AG04450 (cell line): ENCODE results near the gene ROBO3. TPM values are rescaled to one million over a fixed set of nuclear protein-coding genes. Genes with fewer than 3 reads are reported as not detected.

Experiments used
- CTCF ChIA-PET: fragments of 300-600, 350-600 bp; formaldehyde crosslinking; extraction: SDS; loops from one replicate; lab custom pipeline; 2022; ENCODE audit warnings: antibody characterized with exemption, inconsistent platforms; lab: Charles Lee
- POLR2A ChIA-PET: fragments of 350-600 bp; formaldehyde crosslinking; extraction: SDS; loops from one replicate; lab custom pipeline; 2021; ENCODE audit warnings: antibody characterized with exemption, inconsistent platforms; lab: Yijun Ruan, JAX
- DNase-seq: peaks from one replicate; pipeline ENCODE4 v3.0.0-alpha.2; 2011; ENCODE audit warnings: low read depth, low spot score
- H3K27ac ChIP-seq: one replicate; pipeline ENCODE4 v1.5.1; 2012; ENCODE audit warnings: low read depth, low read length, control low read depth
- H3K27me3 ChIP-seq: one replicate; pipeline ENCODE4 v1.6.0; 2012; ENCODE audit warnings: low read length; ENCODE audit not compliant: control insufficient read depth, insufficient read depth
- H3K4me3 ChIP-seq: 2 replicates; pipeline ENCODE4 v1.5.1; 2011; ENCODE audit warnings: mild to moderate bottlenecking, low read depth, low read length, control low read depth
- H3K9me3 ChIP-seq: 2 replicates; pipeline ENCODE4 v1.5.1; 2012; ENCODE audit warnings: low read length; ENCODE audit not compliant: control insufficient read depth, insufficient read depth
- polyA plus RNA-seq: library from polyadenylated mRNA; depleted of rRNA; stranded (reverse); fragments of >200 nt; gene quantifications from 2 replicates; pipeline ENCODE4 v1.2.3, GENCODE V29; 2011
- TF ChIP-seq, protein P1 (sequence below): IDR thresholded peaks from 2 replicates; pipeline ENCODE4 v1.5.1; 2011; ENCODE audit warnings: low read depth, low read length, control low read depth, inconsistent platforms

ROBO3 gene
- polyA plus RNA-seq, 1 experiment: 28.9 TPM

- TF ChIP-seq, protein P1, sequence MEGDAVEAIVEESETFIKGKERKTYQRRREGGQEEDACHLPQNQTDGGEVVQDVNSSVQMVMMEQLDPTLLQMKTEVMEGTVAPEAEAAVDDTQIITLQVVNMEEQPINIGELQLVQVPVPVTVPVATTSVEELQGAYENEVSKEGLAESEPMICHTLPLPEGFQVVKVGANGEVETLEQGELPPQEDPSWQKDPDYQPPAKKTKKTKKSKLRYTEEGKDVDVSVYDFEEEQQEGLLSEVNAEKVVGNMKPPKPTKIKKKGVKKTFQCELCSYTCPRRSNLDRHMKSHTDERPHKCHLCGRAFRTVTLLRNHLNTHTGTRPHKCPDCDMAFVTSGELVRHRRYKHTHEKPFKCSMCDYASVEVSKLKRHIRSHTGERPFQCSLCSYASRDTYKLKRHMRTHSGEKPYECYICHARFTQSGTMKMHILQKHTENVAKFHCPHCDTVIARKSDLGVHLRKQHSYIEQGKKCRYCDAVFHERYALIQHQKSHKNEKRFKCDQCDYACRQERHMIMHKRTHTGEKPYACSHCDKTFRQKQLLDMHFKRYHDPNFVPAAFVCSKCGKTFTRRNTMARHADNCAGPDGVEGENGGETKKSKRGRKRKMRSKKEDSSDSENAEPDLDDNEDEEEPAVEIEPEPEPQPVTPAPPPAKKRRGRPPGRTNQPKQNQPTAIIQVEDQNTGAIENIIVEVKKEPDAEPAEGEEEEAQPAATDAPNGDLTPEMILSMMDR: peak; percentile 6; the same call in 1 of the 2 replicates
- Histone ChIP-seq H3K9me3 (no peaks in the 10 kb centered on the region), H3K27me3 (no peaks in the 10 kb centered on the region), H3K4me3 (no peak overlapping the region), H3K27ac (peak overlapping the region; percentile 99)
- DNase-seq: no peak
- ChIA-PET CTCF (interaction anchor here (1.2 to 3.8 kb wide), 2 partner anchors 23 to 225 kb away, joined by 3 to 35 read pairs; no protein-coding TSS in a partner anchor), POLR2A (interaction anchor here (1.7 to 2.5 kb wide), 5 partner anchors 17 to 54 kb away, joined by 4 to 18 read pairs (median 12); partner anchors contain the start of gene CCDC15)
Observed at GRCh38 chr11:124899383-124900145, 34.3 kb downstream of the ROBO3 start.

GRCh38 chr11:124900464-124900863, 35.2 kb downstream of the ROBO3 start:
- ChIA-PET CTCF (interaction anchor here (0.6 to 1.5 kb wide), 5 partner anchors 17 to 511 kb away, joined by 3 to 9 read pairs (median 3); no protein-coding TSS in a partner anchor), POLR2A (interaction anchor here (0.5 to 2.5 kb wide), 5 partner anchors 17 to 445 kb away, joined by 3 to 12 read pairs (median 4); partner anchors contain the start of gene CCDC15)
- Histone ChIP-seq H3K27me3 (no peaks in the 10 kb centered on the region), H3K27ac (peak overlapping the region; percentile 99), H3K4me3 (peak overlapping the region; percentile 1; the same call in 1 of the 2 replicates), H3K9me3 (no peaks in the 10 kb centered on the region)
- TF ChIP-seq, protein P1: no peak
- DNase-seq: peak; percentile 68

- H3K27me3 ChIP-seq: no peaks in the 10 kb centered on the region
- H3K27ac ChIP-seq: no peak overlapping the region
- no peak for DNase-seq
- H3K4me3 ChIP-seq: no peak overlapping the region
- no peaks in the 10 kb centered on the region for H3K9me3 ChIP-seq
- TF ChIP-seq, protein P1: no peak
- POLR2A ChIA-PET: no interaction called here
- CTCF ChIA-PET: interaction anchor here (0.6 to 2.9 kb wide), 3 partner anchors 26 to 239 kb away, joined by 3 to 14 read pairs (median 4); no protein-coding TSS in a partner anchor
Observed at GRCh38 chr11:124902616-124903015, 37.4 kb downstream of the ROBO3 start.

DNA sequence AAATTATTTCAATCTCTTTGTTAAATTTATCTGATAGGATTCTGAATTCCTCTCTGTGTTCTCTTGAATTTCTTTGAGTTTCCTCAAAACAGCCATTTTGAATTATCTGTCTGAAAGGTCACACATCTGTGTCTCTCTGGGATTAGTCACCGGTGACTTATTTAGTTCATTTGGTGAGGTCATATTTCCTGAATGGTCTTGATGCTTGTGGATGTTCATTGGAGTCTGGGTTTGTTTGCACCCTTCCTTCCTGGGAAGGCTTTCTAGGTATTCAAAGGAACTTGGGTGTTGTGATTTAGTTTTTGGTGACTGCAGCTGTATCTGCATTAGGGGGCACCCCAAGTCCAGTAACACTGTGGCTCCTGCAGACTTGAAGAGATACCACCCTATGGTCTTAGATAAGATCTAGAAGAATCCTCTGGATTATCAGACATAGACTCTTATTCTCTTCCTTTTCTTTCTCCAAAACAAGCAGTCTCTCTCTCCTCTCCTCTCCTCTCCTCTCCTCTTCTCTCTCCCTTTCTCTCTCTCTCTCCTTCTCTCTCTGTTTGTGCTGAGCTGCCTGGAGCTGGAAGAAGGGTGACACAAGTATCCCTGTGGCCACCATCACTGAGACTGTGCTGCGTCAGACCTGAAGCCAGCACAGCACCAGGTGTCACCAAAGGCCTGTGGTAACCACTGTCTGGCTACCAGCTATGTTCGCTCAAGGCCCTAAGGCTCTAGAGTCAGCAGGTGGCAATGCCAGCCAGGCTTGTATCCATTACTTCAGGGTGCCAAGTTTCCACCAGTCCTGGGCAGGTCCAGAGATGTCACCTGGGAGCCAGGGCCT, 50.5 kb downstream of the ROBO3 start:
- TF ChIP-seq, protein P1: no peak
- CTCF ChIA-PET: interaction anchor here (1.8 to 2.3 kb wide), 2 partner anchors 20 to 40 kb away, joined by 9 to 11 read pairs; partner anchors contain the start of gene HEPACAM

More for the DNA sequence above, 50.5 kb downstream of the ROBO3 start:
- Histone ChIP-seq H3K27ac (peak overlapping the region; percentile 52), H3K27me3 (no peaks in the 10 kb centered on the region), H3K9me3 (peaks cover 7% of the 10 kb centered on the region), H3K4me3 (no peak overlapping the region)
- POLR2A ChIA-PET: interaction anchor here (0.6 to 1.5 kb wide), 2 partner anchors 11 to 20 kb away, joined by 3 to 16 read pairs; partner anchors contain the start of gene HEPACAM
- no peak for DNase-seq
